ENCODE results near the gene DNAL4.

DNA sequence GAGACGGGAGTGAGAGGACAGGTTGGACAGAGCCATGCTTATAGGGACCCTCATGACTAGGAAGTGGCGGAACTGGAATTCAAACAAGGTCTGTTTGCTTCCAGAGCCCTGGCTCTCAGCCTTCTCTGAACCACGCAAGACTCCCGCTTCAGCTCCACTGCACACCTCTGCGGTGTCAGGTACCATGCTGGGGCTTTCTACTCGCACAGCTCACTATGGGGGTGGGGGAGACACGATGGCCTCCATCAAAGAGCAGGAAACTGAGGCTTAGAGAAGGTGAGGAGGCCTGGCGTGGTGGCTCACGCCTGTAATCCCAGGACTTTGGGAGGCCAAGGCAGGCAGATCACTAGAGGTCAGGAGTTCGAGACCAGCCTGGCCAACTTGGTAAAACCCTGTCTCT, 52.4 kb downstream of the DNAL4 start:
- TF ChIP-seq TAF1 (IDR thresholded peaks at IDR 0.05; ENCODE audit: borderline replicate concordance, insufficient read depth, low read length): no peak
- no peak for TF ChIP-seq SIN3A (IDR thresholded peaks at IDR 0.05; ENCODE audit: borderline replicate concordance, insufficient read depth, low read length)

Measured in PFSK-1 (cell line).